ACHN (cell line): ENCODE results near the gene IL15RA.

Experiments
- DNase-seq: peaks from one replicate; pipeline ENCODE4 v3.0.0-alpha.2; 2015
- in situ Hi-C: cut with HindIII; loops from 2 replicates; pipeline ENCODE4 v1.10.0; 2017; ENCODE audit warnings: low sequenced_read_pairs, low pct_ligation_motif_present, low pct_unique_long_range_greater_than_20kb

IL15RA gene

GRCh38 chr10:5942474-5942873 is 34.9 kb downstream of the IL15RA start:
- in situ Hi-C loops, result no loop called here

GRCh38 chr10:5942001-5942400 is 35.3 kb downstream of the IL15RA start:
- in situ Hi-C loops, result no loop called here
- no peak for DNase-seq

More at GRCh38 chr10:5942474-5942873, 34.9 kb downstream of the IL15RA start:
- DNase-seq, result no peak

GRCh38 chr10:5941579-5941978 is 35.8 kb downstream of the IL15RA start:
- DNase-seq, result no peak
- in situ Hi-C loops, result no loop called here

- DNase-seq, result no peak
- in situ Hi-C loops, result no loop called here
Observed at GRCh38 chr10:5940807-5941218, 36.5 kb downstream of the IL15RA start.

GRCh38 chr10:5938291-5938690 is 39.1 kb downstream of the IL15RA start:
- no peak for DNase-seq
- in situ Hi-C loops, result no loop called here

- in situ Hi-C loops, result no loop called here
Observed at GRCh38 chr10:5937016-5937415, 40.3 kb downstream of the IL15RA start.

GRCh38 chr10:5935628-5936027 is 41.7 kb downstream of the IL15RA start:
- no peak for DNase-seq
- in situ Hi-C loops, result no loop called here

More at GRCh38 chr10:5937016-5937415, 40.3 kb downstream of the IL15RA start:
- no peak for DNase-seq

- no peak for DNase-seq
- in situ Hi-C loops, result no loop called here
Observed at GRCh38 chr10:5933909-5934546, 43.3 kb downstream of the IL15RA start.

GRCh38 chr10:5932345-5932744 is 45.0 kb downstream of the IL15RA start:
- DNase-seq, result no peak
- in situ Hi-C loops, result no loop called here

- no peak for DNase-seq
- in situ Hi-C loops, result no loop called here
Observed at GRCh38 chr10:5930272-5930671, 47.1 kb downstream of the IL15RA start.

GRCh38 chr10:5929442-5929841 is 47.9 kb downstream of the IL15RA start:
- in situ Hi-C loops, result no loop called here
- no peak for DNase-seq

GRCh38 chr10:5927306-5927705 is 50.0 kb downstream of the IL15RA start:
- DNase-seq, result no peak
- in situ Hi-C loops, result no loop called here

GRCh38 chr10:5924889-5925288 is 52.5 kb downstream of the IL15RA start:
- no peak for DNase-seq
- in situ Hi-C loops, result no loop called here

GRCh38 chr10:5921746-5922145 is 55.6 kb downstream of the IL15RA start:
- in situ Hi-C loops, result no loop called here
- no peak for DNase-seq

- in situ Hi-C loops, result no loop called here
- no peak for DNase-seq
Observed at GRCh38 chr10:5919568-5919967, 57.8 kb downstream of the IL15RA start.

GRCh38 chr10:5918763-5919162 is 58.6 kb downstream of the IL15RA start:
- in situ Hi-C loops, result no loop called here

GRCh38 chr10:5917305-5917704 is 60.0 kb downstream of the IL15RA start:
- DNase-seq, result no peak
- in situ Hi-C loops, result no loop called here

More at GRCh38 chr10:5918763-5919162, 58.6 kb downstream of the IL15RA start:
- no peak for DNase-seq

- no peak for DNase-seq
- in situ Hi-C loops, result no loop called here
Observed at GRCh38 chr10:5915451-5915850, 61.9 kb downstream of the IL15RA start.

GRCh38 chr10:5913736-5914135 is 63.6 kb downstream of the IL15RA start:
- DNase-seq, result no peak
- in situ Hi-C loops, result no loop called here

- in situ Hi-C loops, result no loop called here
- no peak for DNase-seq
Observed at GRCh38 chr10:5911670-5912069, 65.7 kb downstream of the IL15RA start.
